ENCODE data around the gene EXOC8. TPM values are rescaled to one million over a fixed set of nuclear protein-coding genes. Genes with fewer than 3 reads are reported as not detected.
"Not testable (repeated sequence)": the region's sequence is repeated elsewhere in the genome, so short reads cannot be mapped to it uniquely, and the experiment has no call there.

Gene EXOC8
- total RNA-seq, 1 donor from 2014 or later: 21.7 TPM

- DNase-seq: no peak
Measured at GRCh38 chr1:231351816-231352215, 14.2 kb upstream of the EXOC8 start.

DNA sequence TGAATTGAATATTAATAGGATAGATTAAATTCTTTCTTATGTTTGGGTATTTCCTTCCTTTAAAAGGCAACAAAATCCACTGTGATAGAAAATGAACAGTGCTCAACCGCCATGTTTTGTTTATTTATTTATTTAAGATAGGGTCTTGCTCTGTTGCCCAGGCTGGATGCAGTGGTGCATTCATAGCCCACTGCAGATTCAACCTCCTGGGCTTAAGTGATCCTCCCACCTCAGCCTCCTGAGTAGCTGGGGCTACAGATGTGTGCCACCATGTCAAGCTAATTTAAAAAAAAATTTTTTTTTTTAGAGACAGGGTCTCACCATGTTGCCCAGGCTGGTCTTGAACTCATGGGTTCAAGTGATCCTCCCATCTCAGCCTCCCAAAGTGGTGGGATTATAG, 11.2 kb upstream of the EXOC8 start:
- DNase-seq: not testable (repeated sequence)

DNA sequence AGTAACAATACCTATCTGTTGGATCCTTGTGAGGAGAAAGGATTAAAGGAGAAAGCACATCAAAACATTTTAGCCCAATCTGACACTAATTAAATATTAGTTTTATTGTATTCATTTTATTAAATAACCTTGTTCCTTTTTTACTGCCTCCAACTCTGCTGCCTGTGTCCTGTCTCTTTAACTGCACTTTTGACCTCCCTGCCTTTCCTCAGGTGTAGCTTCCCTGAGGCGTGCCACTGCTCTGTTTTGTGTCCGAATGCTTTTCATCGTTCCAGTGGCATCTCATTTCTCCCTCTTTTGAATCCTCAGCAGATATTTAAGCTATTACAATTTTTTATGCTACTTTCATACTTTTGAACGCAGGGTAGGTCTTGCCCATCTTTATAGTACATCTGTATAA, 10.8 kb upstream of the EXOC8 start:
- no peak for DNase-seq

GRCh38 chr1:231347961-231348360, 10.3 kb upstream of the EXOC8 start:
- DNase-seq: no peak

DNA sequence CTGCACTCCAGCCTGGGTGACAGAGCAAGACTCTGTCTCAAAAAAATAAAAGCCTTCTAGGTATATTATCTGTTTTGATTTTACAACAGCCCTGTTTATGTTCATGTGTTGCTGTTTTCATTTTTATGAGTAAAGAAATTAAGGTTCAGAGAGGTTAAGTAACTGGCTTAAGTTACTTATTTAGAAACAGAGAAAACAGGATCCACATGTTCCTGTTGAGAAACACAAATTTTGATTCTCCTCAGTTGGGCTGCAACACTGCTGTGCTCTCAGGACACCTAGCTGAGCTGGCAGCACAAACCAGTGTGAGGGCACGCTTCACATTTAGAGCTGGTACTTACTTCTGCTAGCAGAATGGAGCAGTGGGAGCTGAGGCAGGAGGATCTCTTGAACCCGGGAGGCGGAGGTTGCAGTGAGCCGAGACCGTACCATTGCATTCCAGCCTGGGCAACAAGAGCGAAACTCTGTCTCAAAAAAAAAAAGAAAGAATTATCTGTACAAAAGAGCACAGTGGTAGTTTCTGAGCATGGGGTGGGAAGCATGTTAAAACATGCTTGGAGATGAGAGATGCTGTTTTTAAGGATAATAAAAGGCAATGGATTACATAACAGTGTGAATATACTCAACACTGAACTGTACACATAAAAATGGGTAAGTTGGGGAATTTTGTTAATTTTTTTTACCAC, 2.8 kb upstream of the EXOC8 start:
- no peak for DNase-seq

DNA sequence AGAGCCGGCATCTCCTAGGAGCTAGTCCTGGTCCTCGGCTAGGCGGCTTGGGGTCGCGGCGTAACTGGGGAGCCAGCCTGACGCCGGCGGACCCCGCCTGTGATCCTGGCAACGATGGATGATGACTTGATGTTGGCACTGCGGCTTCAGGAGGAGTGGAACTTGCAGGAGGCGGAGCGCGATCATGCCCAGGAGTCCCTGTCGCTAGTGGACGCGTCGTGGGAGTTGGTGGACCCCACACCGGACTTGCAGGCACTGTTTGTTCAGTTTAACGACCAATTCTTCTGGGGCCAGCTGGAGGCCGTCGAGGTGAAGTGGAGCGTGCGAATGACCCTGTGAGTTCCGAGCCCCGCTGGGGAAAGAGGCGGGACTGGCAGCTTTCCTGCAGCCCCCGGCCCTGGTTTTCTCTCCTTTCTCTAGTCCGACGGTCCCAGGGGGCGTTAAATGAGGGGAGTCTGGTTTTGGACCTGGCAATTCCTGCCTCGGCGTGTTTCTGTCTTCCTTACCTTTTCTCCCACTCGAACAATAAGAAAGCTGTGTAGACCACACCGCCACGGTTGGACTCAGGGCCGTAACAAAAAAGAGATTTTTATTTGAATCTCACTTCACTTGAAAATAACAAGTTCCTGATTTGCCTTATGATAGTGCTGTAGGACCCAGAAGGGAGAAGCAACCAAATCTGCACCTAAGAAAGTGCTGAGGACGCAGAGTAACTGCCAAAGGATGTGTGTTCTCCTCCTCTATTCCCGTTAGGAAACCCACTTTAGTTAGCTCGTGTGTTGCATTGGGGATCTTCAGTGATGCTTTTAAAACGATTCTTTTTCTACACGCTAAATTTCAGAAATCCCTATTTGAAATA, 847 bp upstream of the EXOC8 start, which contains the start of gene SPRTN:
SPRTN (plus strand) TSS at position 24 of the 859 bp plus-strand sequence; CDS start at position 115, 91 bp downstream.
- peak; percentile 38 for DNase-seq

DNA sequence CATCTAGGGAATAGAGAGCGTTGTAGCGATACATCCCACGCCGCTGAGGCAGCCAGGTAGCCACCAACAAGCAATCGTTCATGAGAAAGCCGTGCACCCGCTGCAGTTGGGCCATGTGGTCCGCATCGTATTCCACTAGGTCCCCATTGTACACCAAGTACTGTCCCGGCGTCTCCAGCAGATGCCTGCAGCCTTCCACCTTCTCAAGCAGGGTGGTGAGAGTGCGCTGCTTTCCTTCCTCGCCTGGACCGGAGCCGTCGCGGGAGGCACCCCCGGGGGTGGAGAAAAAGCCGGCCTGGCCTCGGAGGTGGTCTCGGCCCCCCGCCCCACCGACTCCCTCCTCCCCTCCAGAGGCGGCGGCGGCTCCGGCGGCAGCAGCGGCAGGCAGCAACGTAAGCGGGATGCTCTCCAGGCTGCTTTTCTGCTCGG, 595 bp downstream of the EXOC8 start:
- no peak for DNase-seq

- no peak for DNase-seq
Measured at GRCh38 chr1:231335663-231336602, 1.7 kb downstream of the EXOC8 start.

GRCh38 chr1:231334952-231335351, 2.7 kb downstream of the EXOC8 start:
- DNase-seq: no peak

- no peak for DNase-seq
Measured at GRCh38 chr1:231334079-231334666, 3.5 kb downstream of the EXOC8 start.

DNA sequence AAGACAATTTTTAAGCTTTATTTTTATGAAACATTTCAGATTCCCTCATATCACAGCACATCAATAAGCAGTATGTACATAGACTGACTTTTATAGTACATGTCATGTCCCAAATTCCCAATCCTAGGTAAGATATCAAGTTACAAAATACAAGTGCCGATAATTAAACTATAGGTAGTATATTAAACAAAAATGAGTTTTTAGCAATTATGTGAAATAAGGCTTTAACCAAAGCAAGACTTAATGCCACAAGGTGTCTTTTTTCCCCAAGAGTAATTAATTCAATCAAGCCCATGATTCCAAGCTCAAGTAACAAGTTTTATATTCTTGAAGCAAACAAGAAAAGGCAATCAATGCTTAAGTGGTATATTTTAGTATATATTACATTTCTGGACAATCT, 4.9 kb downstream of the EXOC8 start:
- no peak for DNase-seq

DNA sequence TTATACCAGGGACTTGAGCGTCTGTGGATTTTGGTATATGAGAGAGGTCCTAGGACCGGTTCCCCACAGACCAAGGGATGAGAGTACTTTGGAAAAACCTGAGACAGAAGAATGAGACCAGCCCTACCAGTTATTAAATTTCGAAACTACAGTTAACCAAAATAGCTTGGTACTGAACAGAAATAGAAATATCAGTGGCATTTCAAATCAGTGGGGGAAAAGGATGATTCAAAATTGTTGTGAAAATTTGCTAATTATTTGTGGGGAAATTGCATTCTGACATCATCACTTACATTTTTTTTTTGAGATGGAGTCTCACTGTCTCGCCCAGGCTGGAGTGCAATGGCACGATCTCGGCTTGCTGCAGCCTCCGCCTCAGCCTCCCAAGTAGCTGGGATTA, 8.2 kb downstream of the EXOC8 start:
- no peak for DNase-seq

DNA sequence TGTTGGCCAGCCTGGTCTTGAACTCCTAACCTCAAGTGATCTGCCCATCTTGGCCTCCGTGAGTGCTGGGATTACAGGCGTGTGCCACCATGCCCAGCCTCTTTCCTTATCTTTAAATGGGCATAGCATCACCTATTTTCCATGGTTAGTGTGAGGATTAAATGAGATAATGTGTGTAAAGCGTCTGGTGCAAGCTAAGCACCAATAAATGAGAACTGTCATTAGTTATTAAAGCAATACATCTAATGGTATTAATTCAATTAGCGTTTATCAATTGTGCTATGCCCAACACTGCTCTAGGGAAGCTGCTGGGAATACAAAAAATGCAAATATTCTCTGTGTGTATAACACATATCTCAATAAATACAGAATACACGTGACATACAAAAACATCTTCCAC, 10.0 kb downstream of the EXOC8 start:
- DNase-seq: no peak

DNA sequence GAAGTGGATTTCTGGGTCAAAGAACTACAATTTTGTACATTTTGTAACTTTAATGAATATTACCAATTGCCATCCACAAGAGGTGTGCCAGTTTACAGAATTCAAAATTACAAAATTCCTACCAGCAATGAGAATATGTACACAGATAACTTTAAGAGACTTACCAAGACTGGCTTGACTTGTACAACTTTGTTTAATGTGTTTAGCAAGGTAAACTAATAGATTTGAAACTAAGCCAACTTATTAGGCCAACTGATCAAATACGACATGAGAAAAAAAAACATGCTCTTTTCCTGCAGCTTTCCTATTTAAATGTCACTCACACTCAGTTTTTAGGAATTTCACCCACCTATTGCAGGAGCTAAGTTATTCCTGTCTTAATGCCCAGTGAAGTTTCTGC, 11.4 kb downstream of the EXOC8 start:
- DNase-seq: peak; percentile 3

DNA sequence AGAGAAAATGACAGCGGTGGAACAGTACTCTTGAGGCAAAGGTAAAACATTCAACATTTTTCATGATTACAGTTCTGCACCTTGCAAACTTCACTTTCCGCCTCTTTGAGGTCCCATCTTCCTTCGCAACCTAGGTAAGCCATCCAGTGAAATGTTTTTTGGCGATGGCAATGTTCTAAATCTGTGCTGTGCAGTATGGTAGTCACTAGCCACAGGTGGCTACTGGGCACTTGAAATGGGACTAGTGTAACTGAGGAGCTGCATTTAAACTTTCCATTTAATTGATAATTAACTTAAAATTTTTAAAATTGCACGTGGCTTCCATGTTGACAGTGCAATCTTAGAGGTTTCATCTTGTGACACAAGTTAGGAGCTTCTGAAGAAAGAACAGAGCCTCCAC, 13.0 kb downstream of the EXOC8 start:
- no peak for DNase-seq

DNA sequence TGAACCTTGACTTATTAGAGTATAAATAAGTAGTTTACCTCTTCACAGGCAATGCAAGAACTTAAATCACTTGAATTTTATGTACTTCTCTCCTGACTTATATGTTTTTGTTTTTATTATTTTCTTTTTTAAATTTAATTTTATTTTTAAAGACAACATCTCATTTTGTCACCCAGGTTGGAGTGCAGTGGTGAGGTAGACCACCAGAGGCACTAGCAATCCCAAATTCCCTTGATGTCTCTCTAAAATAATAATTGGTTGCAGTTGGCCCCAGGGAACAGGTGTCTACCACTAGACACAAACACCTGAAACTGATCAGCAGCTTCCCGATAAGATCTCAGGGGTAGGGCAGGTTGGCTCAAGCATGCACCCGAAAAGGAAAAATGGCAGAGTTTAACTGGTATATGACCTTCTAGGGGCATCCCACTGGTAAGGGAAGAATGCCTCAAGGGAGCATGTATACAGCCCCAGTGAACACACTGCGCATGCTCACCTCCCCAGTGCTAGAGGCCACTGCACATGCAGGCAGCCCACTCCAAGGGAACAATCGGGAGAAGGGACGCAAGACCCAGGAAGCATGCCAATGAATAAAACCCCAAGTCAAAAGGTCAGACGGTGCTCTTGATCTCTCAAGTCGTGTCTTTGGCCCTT, 14.6 kb downstream of the EXOC8 start:
- DNase-seq: no peak

DNA sequence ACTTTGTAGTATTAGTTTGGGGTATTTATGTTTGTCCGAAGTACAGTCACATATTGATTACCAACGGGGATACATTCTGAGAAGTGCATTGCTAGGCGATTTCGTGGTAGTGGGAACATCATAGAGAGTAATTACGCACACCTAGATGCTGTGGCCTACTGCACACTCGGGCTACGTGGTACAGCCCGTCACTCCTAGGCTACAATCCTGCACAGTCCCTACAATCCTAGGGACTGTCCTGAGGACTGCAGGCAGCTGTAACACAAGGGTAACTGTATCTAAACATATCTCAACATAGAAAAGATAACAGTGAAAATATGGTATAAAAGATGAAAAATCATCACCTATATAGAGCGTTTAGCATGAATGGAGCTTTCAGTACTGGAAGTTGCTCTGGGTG, 18.6 kb downstream of the EXOC8 start:
- DNase-seq: no peak

DNA sequence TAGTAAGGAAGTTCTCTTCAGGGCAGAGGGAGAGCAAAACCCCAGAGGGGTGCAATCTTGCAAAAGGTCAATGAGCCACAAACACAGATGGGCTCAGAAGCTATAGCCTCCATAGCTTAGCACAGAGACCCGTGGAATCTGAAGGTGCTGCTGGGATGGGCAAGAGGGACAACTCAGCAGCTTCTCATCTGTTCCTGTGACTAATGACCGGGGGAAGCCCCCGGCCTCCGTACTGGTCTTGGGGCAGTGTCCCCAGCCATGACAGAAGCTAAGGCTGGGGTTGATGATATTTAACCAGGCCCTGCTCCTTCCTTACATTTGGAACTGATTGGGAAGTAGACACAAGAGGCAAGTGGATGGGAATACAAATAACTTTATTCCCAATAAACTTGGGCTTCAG, 19.1 kb downstream of the EXOC8 start:
- no peak for DNase-seq

- no peak for DNase-seq
Measured at GRCh38 chr1:231318015-231318355, 19.7 kb downstream of the EXOC8 start.

- no peak for DNase-seq
Measured at GRCh38 chr1:231317306-231318014, 20.2 kb downstream of the EXOC8 start.

- peak; percentile 5 for DNase-seq
Measured at GRCh38 chr1:231315887-231316286, 21.8 kb downstream of the EXOC8 start.

Measured in tongue (tissue), 2 donors.